HepG2 (cell line): ENCODE results near the gene SLC43A3. TPM values are rescaled to one million over a fixed set of nuclear protein-coding genes. Genes with fewer than 3 reads are reported as not detected.

Experiments used
- ATAC-seq: fragments of 200-7000 bp; cut with Tn5 transposase; 3 replicates; pipeline ENCODE4 v1.9.1; 2020; ENCODE audit warnings: mild to moderate bottlenecking, moderate library complexity
- BruUV-seq: library from RNA; stranded (reverse); fragments of 400-500 nt; replicated peaks from 2 replicates; lab custom pipeline; 2021; lab: Mats Ljungman, UMichigan
- CTCF ChIA-PET: fragments of 300-600 bp; formaldehyde crosslinking; extraction: SDS; loops from one replicate; lab custom pipeline; 2021; ENCODE audit warnings: low total read pairs, inconsistent platforms, low intra/inter-chr PET ratio; lab: Yijun Ruan, JAX
- POLR2A ChIA-PET: fragments of 350-600 bp; sonication (Branson Sonifier 250); formaldehyde crosslinking; loops from one replicate; lab custom pipeline; 2020; ENCODE audit warnings: antibody characterized with exemption, inconsistent platforms; lab: Yijun Ruan, JAX
- DNase-seq: peaks from one replicate; pipeline ENCODE4 v3.0.0-alpha.2; 2015; ENCODE audit warnings: low spot score
- FAIRE-seq: peaks from 3 replicates; lab custom pipeline; 2011; peaks lifted over from hg19 to GRCh38; lab: Jason Lieb, UNC
- H2AFZ ChIP-seq: one replicate; pipeline ENCODE4 v1.6.1; 2011; ENCODE audit warnings: low read length, inconsistent platforms
- H3K27ac ChIP-seq: fragments of 300-600 bp; 3 replicates; pipeline ENCODE4 v1.8.0; 2011; ENCODE audit warnings: mixed run types, mild to moderate bottlenecking, mixed read lengths, low read length, inconsistent platforms; ENCODE audit not compliant: insufficient read depth; ENCODE audit errors: extremely low read length
- H3K27me3 ChIP-seq, 2 experiments: fragments of 200-600 bp in 1 of 2; 2 replicates in 1 of 2; 3 replicates in 1 of 2; pipeline versions ENCODE4 v1.6.0 to v1.8.0; 2011; ENCODE audit warnings: low read length in 2 of 2, mild to moderate bottlenecking in 2 of 2, moderate library complexity in 2 of 2, inconsistent platforms in 1 of 2; ENCODE audit not compliant: insufficient read depth in 2 of 2, control insufficient read depth in 1 of 2
- H3K36me3 ChIP-seq, 2 experiments: fragments of 200-600 bp in 1 of 2; replicated peaks in 1 of 2; 2 replicates in 1 of 2; 3 replicates in 1 of 2; pipeline versions ENCODE4 v1.5.1 to v1.8.0; 2011; ENCODE audit warnings: low read length in 2 of 2, inconsistent platforms in 1 of 2; ENCODE audit not compliant: insufficient read depth in 2 of 2, control insufficient read depth in 1 of 2
- H3K4me1 ChIP-seq: 2 replicates; pipeline ENCODE4 v1.5.1; 2012; ENCODE audit warnings: low read length, inconsistent platforms; ENCODE audit not compliant: insufficient read depth
- H3K4me2 ChIP-seq: 2 replicates; pipeline ENCODE4 v1.6.0; 2011; ENCODE audit warnings: low read depth, low read length, inconsistent platforms
- H3K4me3 ChIP-seq, 3 experiments: fragments of 200-600 bp in 1 of 3; sonication (generic), shearing (Covaris generic) in 1 of 3; replicated peaks in 1 of 3; 2 replicates each; pipeline ENCODE4 v1.5.1; 2011 to 2016; ENCODE audit warnings: low read length in 3 of 3, inconsistent platforms in 2 of 3, low read depth in 2 of 3, mild to moderate bottlenecking in 2 of 3, control low read depth in 1 of 3, mixed read lengths in 1 of 3; ENCODE audit not compliant: insufficient read depth in 1 of 3
- H3K79me2 ChIP-seq: one replicate; pipeline ENCODE4 v1.6.1; 2011; ENCODE audit warnings: low read length, inconsistent platforms; ENCODE audit not compliant: insufficient read depth
- H3K9ac ChIP-seq: 2 replicates; pipeline ENCODE4 v1.6.0; 2011; ENCODE audit warnings: mild to moderate bottlenecking, low read depth, low read length, inconsistent platforms; ENCODE audit not compliant: insufficient read depth
- H3K9me3 ChIP-seq: 2 replicates; pipeline ENCODE4 v1.5.1; 2012; ENCODE audit warnings: mild to moderate bottlenecking, low read length
- H4K20me1 ChIP-seq: 2 replicates; pipeline ENCODE4 v1.6.0; 2011; ENCODE audit warnings: inconsistent platforms, mild to moderate bottlenecking, low read length, moderate library complexity; ENCODE audit not compliant: insufficient read depth
- KLF11 ChIP-seq: IDR thresholded peaks from 2 replicates; pipeline ENCODE4 v1.6.1; 2016; ENCODE audit warnings: missing compliant biosample characterization
- NCOR1 ChIP-seq: fragments of 200-600 bp; sonication (generic); IDR thresholded peaks from 2 replicates; pipeline ENCODE4 v1.7.0; 2017; ENCODE audit warnings: antibody characterized with exemption, low read length, borderline replicate concordance
- NR2F2 ChIP-seq: IDR thresholded peaks from 2 replicates; pipeline ENCODE4 v1.6.1; 2012; ENCODE audit warnings: low read depth, inconsistent platforms, borderline replicate concordance
- SOX13 ChIP-seq, 3 experiments: fragments of 450-650 bp in 1 of 3; sonication (generic) in 1 of 3; formaldehyde crosslinking in 1 of 3; IDR thresholded peaks in 2 of 3; conservative IDR thresholded peaks in 1 of 3; 2 replicates each; pipeline versions ENCODE4 v1.5.0 to v1.6.1; 2016 to 2020; ENCODE audit warnings: antibody characterized with exemption in 1 of 3, mild to moderate bottlenecking in 1 of 3, missing compliant biosample characterization in 1 of 3, missing genetic modification reagents in 1 of 3, moderate library complexity in 1 of 3
- ZBTB20 ChIP-seq: sonication (generic); formaldehyde crosslinking; IDR thresholded peaks from 2 replicates; pipeline ENCODE4 v1.8.1; 2023; ENCODE audit warnings: missing genetic modification reagents, low read depth, mild to moderate bottlenecking, borderline replicate concordance
- ZNF205 ChIP-seq: IDR thresholded peaks from 2 replicates; pipeline ENCODE4 v1.6.1; 2018; ENCODE audit warnings: missing biosample characterization, missing genetic modification reagents
- ZNF24 ChIP-seq: fragments of 450-650 bp; IDR thresholded peaks from 2 replicates; pipeline ENCODE4 v1.6.1; 2017; ENCODE audit warnings: antibody characterized with exemption, mild to moderate bottlenecking
- ZNF746 ChIP-seq: sonication (generic); formaldehyde crosslinking; IDR thresholded peaks from 2 replicates; pipeline ENCODE4 v1.8.0; 2022; ENCODE audit warnings: mild to moderate bottlenecking, missing genetic modification reagents
- WGBS: methylation state at CpG from one replicate; pipeline ENCODE4 v1.1.6; 2017; ENCODE audit warnings: low lambda C conversion rate; 5-methylcytosine and 5-hydroxymethylcytosine counted together
- in situ Hi-C: cut with HindIII; loops from 2 replicates; pipeline ENCODE4 v1.10.0; 2017; ENCODE audit warnings: low pct_unique_long_range_greater_than_20kb; ENCODE audit not compliant: extremely low pct_ligation_motif_present
- intact Hi-C: fragments of 100-400 bp; cut with micrococcal nuclease; formaldehyde crosslinking; loops from one replicate; pipeline ENCODE4 v1.10.0; 2022; ENCODE audit not compliant: unreplicated experiment
- polyA plus RNA-seq, 8 experiments: library from polyadenylated mRNA; depleted of rRNA in 3 of 8; stranded (reverse) in 7 of 8; unstranded in 1 of 8; fragments of >200 nt; fragmentation: Illumina TruSeq in 4 of 8; extraction: Trizol in 4 of 8; gene quantifications; 2 replicates each; pipeline versions ENCODE4 v1.2.1 to v1.2.3, GENCODE V29; 2011 to 2016; ENCODE audit warnings: low read depth in 4 of 8, missing spikeins in 1 of 8, mixed read lengths in 1 of 8; ENCODE audit not compliant: insufficient read depth in 1 of 8
- total RNA-seq, 5 experiments: library from RNA; depleted of rRNA; stranded (reverse); fragments of >200 nt; fragmentation: Illumina TruSeq; extraction: Trizol; gene quantifications; 2 replicates each; pipeline ENCODE4 v1.2.3, GENCODE V29; 2016; ENCODE audit warnings: low read depth in 1 of 5
- TF ChIP-seq, protein P1 (sequence below): sonication (generic); formaldehyde crosslinking; IDR thresholded peaks from 2 replicates; pipeline ENCODE4 v1.8.0; 2022; ENCODE audit warnings: low read depth, missing genetic modification reagents
- TF ChIP-seq, protein P2 (sequence below): sonication (generic); formaldehyde crosslinking; IDR thresholded peaks from 2 replicates; pipeline ENCODE4 v1.5.1; 2020; ENCODE audit warnings: missing genetic modification reagents, mild to moderate bottlenecking, borderline replicate concordance
- TF ChIP-seq, protein P3 (sequence below): sonication (generic); formaldehyde crosslinking; IDR thresholded peaks from 2 replicates; pipeline ENCODE4 v1.4.0; 2020; ENCODE audit warnings: missing genetic modification reagents, borderline replicate concordance

Gene SLC43A3
- total and polyA plus RNA-seq, 2 of the 13 experiments (the other 11 are each of a cell fraction or from before 2014, with no cell fraction given): 2.6 TPM; not detected in 1

DNA sequence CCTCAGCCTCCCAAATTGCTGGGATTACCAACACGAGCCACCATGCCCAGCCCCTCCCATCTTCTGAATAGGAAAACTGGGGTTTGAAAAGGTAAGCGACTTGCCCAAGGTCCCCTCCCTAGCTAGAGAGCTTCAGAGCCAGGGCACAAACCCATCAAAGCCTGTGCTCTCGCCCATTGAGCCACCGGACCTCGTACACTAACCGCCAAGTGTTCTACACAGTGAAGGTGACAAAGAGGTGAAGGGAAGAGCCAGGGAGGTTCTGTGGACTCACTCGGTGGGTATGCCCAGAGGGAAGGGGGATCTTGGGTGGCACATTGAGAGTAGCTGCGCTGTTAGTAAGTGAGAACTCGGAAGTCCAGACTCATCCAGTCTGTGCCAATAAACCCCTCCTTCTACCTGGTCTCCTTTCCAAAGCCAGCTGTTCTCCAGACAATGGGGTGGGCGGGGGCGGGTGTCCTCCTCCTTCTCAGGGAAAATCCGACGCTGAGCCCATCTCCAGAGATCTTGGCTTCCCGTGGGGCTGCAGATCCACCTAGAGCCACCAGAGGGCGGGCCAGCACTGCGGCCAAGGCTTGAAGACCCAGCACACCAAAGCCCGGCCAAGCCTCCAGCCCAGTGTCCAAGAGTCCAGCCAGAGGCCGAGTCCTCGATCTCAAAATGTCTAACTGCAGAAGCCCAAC lies 30.2 kb upstream of the SLC43A3 start (continued):
- no peak for TF ChIP-seq SOX13 (IDR thresholded peaks at IDR 0.05)
- TF ChIP-seq SOX13 (CRISPR knock-in tag; conservative IDR thresholded peaks at IDR 0.05 in 1 of 2, IDR thresholded peaks at IDR 0.05 in 1 of 2): peak in 1 of 2 experiments; percentile 28; a peak in 1 of 4 replicates

DNA sequence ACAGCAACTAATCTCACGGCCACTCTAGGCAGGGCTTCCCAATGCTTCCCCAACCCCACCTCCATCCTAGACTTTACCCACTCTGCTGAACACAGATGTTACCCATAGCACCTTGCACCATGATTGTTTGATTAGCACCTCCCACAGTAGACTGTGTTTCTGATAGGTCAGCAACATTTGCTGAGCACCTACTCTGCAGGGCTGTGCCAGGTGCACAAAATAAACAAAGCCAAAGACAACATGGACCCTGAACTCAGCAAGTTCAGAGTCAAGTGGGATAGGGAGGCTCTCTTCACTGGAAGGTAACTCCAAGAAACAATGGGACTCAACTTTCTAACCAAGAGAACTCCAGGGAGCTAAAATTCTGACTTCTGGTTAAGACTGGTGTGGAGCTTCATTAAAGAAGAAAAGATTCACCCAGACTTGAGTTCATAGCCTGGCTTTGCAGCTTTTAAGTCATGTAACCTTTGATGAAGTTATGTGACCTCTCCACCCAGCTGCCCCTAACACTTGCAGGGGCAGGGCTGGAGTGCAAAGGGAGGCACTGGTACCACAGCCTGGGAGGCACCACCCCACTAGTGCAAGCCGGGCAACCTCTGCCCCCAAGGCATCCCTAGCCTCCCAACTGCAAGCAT lies 26.7 kb upstream of the SLC43A3 start:
- Histone ChIP-seq H3K9ac (0 out of 2 replicates have a peak overlapping the region, but pooled peaks have one; percentile 13), H3K27ac (peak overlapping the region; percentile 55), H3K36me3 (no peaks in the 10 kb centered on the region), H3K4me2 (peak overlapping the region; percentile 60), H3K79me2 (no peaks in the 10 kb centered on the region), H3K9me3 (no peaks in the 10 kb centered on the region), H3K4me1 (peaks cover 64% of the 10 kb centered on the region), H3K4me3 (peak overlapping the region in 1 of 3 experiments; percentile 24; a peak in 2 of 6 replicates), H3K27me3 (no peaks in the 10 kb centered on the region; a peak in 1 of 5 replicates), H2AFZ (no peak overlapping the region), H4K20me1 (no peaks in the 10 kb centered on the region)
- intact Hi-C loops: loop anchor here (1.0 kb wide), 1 partner anchor 12 kb away; no protein-coding TSS in a partner anchor
- WGBS: 0% methylated on average over 1 of the region's 2 CpGs
- ATAC-seq: peak; percentile 90
- peak; percentile 100 for FAIRE-seq
- in situ Hi-C loops: loop anchor here (10.0 kb wide), 1 partner anchor 191 kb away; the partner anchor contains the start of gene YPEL4
- peak; percentile 94 for DNase-seq
- BruUV-seq: no TSS peak
- POLR2A ChIA-PET: interaction anchor here (0.7 to 2.6 kb wide), 9 partner anchors 9 to 186 kb away, joined by 3 to 16 read pairs (median 4); partner anchors contain the start of gene SLC43A1
- CTCF ChIA-PET: no interaction called here
- TF ChIP-seq ZBTB20 (CRISPR knock-in tag) (peak; percentile 64; the same call in 1 of the 2 replicates), NR2F2 (peak; percentile 71; the same call in 1 of the 2 replicates), KLF11 (0 out of 2 replicates have a peak, but pooled peaks have one; percentile 45), ZNF205 (CRISPR knock-in tag) (peak; percentile 57; the same call in 1 of the 2 replicates), ZNF24 (no peak), ZNF746 (CRISPR knock-in tag) (no peak), NCOR1 (peak; percentile 96; the same call in 1 of the 2 replicates)
- TF ChIP-seq, protein P1, sequence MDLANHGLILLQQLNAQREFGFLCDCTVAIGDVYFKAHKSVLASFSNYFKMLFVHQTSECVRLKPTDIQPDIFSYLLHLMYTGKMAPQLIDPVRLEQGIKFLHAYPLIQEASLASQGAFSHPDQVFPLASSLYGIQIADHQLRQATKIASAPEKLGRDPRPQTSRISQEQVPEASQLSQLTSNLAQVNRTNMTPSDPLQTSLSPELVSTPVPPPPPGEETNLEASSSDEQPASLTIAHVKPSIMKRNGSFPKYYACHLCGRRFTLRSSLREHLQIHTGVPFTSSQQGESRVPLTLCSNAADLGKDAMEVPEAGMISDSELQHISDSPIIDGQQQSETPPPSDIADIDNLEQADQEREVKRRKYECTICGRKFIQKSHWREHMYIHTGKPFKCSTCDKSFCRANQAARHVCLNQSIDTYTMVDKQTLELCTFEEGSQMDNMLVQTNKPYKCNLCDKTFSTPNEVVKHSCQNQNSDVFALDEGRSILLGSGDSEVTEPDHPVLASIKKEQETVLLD: no peak
- TF ChIP-seq, protein P2, sequence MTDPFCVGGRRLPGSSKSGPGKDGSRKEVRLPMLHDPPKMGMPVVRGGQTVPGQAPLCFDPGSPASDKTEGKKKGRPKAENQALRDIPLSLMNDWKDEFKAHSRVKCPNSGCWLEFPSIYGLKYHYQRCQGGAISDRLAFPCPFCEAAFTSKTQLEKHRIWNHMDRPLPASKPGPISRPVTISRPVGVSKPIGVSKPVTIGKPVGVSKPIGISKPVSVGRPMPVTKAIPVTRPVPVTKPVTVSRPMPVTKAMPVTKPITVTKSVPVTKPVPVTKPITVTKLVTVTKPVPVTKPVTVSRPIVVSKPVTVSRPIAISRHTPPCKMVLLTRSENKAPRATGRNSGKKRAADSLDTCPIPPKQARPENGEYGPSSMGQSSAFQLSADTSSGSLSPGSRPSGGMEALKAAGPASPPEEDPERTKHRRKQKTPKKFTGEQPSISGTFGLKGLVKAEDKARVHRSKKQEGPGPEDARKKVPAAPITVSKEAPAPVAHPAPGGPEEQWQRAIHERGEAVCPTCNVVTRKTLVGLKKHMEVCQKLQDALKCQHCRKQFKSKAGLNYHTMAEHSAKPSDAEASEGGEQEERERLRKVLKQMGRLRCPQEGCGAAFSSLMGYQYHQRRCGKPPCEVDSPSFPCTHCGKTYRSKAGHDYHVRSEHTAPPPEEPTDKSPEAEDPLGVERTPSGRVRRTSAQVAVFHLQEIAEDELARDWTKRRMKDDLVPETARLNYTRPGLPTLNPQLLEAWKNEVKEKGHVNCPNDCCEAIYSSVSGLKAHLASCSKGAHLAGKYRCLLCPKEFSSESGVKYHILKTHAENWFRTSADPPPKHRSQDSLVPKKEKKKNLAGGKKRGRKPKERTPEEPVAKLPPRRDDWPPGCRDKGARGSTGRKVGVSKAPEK: 0 out of 2 replicates have a peak, but pooled peaks have one; percentile 63
- TF ChIP-seq, protein P3, sequence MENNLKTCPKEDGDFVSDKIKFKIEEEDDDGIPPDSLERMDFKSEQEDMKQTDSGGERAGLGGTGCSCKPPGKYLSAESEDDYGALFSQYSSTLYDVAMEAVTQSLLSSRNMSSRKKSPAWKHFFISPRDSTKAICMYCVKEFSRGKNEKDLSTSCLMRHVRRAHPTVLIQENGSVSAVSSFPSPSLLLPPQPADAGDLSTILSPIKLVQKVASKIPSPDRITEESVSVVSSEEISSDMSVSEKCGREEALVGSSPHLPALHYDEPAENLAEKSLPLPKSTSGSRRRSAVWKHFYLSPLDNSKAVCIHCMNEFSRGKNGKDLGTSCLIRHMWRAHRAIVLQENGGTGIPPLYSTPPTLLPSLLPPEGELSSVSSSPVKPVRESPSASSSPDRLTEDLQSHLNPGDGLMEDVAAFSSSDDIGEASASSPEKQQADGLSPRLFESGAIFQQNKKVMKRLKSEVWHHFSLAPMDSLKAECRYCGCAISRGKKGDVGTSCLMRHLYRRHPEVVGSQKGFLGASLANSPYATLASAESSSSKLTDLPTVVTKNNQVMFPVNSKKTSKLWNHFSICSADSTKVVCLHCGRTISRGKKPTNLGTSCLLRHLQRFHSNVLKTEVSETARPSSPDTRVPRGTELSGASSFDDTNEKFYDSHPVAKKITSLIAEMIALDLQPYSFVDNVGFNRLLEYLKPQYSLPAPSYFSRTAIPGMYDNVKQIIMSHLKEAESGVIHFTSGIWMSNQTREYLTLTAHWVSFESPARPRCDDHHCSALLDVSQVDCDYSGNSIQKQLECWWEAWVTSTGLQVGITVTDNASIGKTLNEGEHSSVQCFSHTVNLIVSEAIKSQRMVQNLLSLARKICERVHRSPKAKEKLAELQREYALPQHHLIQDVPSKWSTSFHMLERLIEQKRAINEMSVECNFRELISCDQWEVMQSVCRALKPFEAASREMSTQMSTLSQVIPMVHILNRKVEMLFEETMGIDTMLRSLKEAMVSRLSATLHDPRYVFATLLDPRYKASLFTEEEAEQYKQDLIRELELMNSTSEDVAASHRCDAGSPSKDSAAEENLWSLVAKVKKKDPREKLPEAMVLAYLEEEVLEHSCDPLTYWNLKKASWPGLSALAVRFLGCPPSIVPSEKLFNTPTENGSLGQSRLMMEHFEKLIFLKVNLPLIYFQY: no peak
